HTR-8/SVneo (cell line): Measurements from ENCODE around the gene ERCC1.

Experiments
- DNase-seq: peaks from one replicate; pipeline ENCODE4 v3.0.0; 2011; ENCODE audit warnings: low spot score, mixed read lengths; ENCODE audit not compliant: insufficient read length
- FAIRE-seq: peaks from 2 replicates; lab custom pipeline; 2011; peaks lifted over from hg19 to GRCh38; lab: Jason Lieb, UNC

Gene ERCC1

GRCh38 chr19:45407091-45407375 is 16.7 kb downstream of the ERCC1 start:
- no peak for DNase-seq
- FAIRE-seq = no peak

- DNase-seq (peak; percentile 89), FAIRE-seq (no peak)
Observed at GRCh38 chr19:45406226-45407090, 17.3 kb downstream of the ERCC1 start, which contains the start of gene POLR1G. Gene POLR1G, plus strand, starts transcription at chr19:45406644. Its CDS starts 53 bp downstream, at chr19:45406697.

DNA sequence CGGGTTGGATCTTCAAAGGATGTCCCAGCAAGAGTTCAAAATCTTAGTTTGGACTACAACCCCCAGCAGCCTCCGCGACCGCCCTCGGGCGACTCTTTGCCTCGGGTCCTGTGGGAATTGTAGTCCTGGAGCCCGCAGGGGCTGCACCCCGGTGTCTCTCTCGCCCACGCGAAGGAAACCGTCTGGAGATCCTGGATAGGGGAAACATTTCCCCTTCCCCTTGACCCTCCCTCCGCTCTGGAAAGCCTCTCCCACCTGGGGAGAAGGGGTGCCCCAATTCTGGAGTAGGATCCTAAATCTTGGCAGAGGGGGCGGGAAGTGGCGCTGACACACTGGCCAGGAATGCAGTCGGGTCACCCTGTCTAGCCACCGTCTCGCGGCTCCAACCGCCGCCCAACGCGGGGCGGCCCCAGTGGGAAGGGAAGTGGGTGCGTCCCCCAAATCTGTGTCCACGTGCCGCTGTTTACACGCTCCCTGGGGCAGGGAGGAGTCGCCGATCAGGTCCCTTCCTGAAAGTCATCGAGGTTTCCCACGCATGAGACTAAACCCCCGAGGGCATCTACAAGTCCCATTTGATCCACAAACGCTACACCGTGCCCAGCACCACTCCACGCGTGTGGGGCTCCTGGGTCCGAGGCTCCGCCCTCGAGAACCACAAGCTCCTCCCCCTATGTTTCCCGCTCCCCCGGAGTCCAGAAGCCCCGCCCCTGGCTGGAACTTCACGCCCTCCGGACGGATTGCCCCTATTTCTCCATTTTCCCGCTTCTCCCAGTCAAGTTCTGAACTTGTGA is 18.1 kb downstream of the ERCC1 start:
- peak; percentile 86 for FAIRE-seq
- peak; percentile 92 for DNase-seq

- peak; percentile 53 for DNase-seq
- no peak for FAIRE-seq
Observed at GRCh38 chr19:45404557-45405434, 18.9 kb downstream of the ERCC1 start, which contains the start of gene PPP1R13L. Gene PPP1R13L, minus strand, starts transcription at chr19:45405069. Its CDS starts 6,751 bp downstream, at chr19:45398318.

DNA sequence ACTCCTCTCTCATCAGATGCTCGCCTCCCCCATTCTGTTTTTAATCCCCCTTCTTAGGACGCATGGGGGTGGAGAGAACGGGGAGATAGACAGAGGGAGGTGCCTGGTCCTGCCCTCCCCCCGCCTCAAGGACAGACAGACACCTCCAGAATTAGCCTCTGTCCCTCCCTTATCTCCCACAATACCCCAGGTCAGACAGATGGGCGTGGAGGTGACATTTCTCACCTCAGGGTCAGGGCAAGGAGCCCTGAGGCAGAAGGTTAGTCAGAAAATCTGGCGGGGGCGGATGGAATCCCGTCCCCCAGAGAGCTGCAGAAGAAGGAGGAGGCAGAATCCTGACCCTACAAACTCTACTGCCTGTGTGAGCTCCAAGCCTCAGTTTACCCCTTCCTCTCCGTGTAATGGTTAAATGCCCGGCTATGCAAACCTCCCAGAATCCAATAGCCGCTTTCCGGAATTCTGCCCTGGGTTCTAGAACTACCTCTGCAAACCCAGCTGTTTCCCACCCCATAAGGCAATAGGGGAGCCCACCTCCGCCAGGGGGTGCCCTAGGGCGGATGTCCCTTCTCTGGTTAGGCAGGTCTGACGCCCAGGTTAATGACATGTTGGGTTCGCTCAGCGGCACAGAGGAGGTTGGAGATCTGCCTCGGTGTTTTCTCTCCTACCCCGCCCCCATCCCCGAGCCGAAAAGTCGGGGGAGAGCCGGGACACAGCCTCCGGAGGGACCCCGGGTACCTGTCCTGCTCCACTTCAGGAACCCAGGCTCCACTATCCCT is 19.7 kb downstream of the ERCC1 start:
- no peak for DNase-seq
- FAIRE-seq = no peak

DNA sequence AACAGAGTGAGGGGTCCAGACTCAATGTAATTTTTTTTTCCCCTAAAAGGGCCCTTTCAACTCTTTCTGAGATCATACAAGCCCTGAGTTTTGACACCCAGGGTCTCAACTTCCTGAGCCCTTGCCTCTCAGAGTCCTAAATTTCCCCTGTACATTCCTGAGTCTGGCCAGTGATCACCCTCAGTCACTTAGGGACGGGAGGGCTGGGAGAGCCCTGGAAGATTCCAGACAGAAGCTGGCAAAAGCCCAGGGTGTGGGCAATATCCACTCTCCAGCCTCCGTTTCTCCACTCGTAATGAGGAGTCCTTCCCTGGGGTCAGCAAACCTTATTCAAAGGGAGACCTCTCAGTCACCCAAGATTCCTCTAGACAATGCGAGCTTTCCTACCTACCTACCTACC is 20.4 kb downstream of the ERCC1 start:
- DNase-seq (no peak), FAIRE-seq (no peak)

DNA sequence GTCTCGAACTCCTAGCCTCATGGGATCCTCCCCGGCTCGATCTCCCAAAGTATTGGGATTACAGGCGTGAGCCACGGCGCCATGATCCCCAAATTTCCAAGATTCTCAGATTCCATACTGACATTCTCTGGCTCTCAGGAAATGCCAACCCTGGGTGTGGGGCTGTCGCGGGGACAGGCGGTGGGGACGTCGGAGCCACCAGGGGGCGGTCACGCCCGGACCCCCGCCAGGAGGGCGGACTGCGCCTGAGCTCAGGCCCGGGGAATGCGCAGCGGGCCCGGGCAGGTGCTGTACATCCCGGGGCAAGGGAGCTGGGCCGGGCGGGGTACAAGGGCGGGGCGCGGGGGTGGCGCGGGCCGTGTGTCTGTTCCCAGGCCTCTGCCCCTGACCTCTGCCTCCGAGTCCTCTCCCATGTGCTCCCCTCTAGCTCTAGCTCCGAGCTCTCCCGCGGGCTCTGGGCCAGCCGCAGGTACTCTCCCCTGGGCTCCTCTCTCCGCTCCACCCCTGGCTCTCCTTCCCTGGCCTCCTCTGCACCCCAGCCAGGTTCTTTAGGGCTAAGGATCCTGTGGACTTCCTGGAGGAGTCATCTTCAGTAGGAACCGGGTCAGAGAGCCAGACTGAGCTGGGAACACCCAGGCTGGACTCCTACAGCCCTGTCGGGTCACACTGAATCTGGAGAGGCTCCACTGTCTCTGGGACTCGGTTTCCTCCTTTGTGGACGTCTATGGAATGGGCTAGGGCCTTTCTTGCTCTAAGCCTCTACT is 21.2 kb downstream of the ERCC1 start:
- FAIRE-seq (no peak), DNase-seq (peak; percentile 66)

- no peak for DNase-seq
- FAIRE-seq = no peak
Observed at GRCh38 chr19:45401815-45402214, 21.9 kb downstream of the ERCC1 start.

- DNase-seq = no peak
- peak; percentile 9 for FAIRE-seq
Observed at GRCh38 chr19:45400192-45400591, 23.5 kb downstream of the ERCC1 start.

DNA sequence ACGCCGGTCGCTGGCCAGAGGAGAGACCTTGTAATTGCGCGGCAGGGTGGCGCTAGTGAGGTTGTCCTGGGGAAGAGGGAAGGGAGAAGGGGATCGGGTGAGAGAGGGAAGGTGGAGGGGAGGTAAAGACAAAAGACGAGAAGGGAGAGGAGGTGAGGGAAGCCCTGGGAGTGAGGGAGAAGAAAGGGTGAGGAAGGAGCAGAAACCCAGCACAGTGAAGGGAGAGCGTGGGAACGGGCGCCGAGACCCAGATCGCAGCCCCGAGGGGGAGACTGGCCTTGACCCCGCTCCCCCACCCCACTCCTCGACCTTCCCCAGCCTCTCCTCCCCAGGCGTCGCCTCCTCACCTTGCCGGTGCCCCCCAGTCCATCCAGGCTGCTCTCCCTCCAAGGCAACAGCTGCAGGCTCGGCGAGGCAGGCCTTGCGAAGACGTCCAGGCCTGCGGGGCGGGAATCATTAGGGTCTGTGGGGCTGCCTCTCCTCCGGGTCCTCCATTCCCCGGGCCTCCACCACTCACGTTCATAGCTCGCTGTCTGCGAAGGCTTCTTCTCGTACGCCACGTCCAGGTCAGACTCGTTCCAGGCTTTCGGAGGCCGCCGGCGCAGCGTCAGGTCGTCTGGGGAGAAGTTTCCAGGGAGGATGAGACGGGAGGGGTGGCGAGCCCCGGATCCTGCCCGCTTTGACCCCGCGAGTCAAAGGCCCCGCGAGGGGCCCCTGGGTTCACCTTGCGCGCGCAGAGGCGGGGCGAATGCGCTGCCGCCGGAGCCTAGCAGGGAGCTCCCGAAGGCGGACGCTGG is 27.7 kb downstream of the ERCC1 start:
- no peak for FAIRE-seq
- no peak for DNase-seq

- FAIRE-seq (no peak), DNase-seq (no peak)
Observed at GRCh38 chr19:45391871-45392665, 31.6 kb downstream of the ERCC1 start.

GRCh38 chr19:45391346-45391745 is 32.4 kb downstream of the ERCC1 start:
- no peak for DNase-seq
- FAIRE-seq = no peak

- FAIRE-seq (peak; percentile 55), DNase-seq (no peak)
Observed at GRCh38 chr19:45385392-45386221, 38.1 kb downstream of the ERCC1 start.

- FAIRE-seq (no peak), DNase-seq (no peak)
Observed at GRCh38 chr19:45382426-45382825, 41.3 kb downstream of the ERCC1 start.

DNA sequence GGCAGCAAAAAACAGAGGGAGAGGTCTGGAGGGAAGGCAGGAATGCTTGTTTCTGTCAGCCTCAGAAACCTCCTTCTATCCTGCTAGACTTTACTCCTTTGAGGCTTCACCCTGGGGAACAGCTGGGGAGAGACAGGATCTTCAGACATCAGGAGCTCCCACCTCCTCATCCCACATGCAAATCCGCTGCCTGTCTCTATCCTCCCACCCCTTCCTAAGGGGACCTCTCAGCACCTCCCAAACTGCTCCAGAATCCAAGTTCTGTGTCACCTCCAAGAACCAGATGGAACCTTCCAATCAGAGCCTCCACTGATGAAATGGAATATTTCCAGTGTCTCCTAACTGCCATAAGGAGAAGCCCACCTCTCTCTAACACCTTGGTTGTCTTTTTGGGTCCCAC is 43.6 kb downstream of the ERCC1 start:
- DNase-seq (no peak), FAIRE-seq (no peak)

GRCh38 chr19:45376045-45376724 is 47.5 kb downstream of the ERCC1 start:
- DNase-seq (peak; percentile 85), FAIRE-seq (peak; percentile 69)
